OCI-LY7 (cell line): ENCODE results near the gene UBA7. TPM values are rescaled to one million over a fixed set of nuclear protein-coding genes. Genes with fewer than 3 reads are reported as not detected.

Source experiments
- BruUV-seq: library from RNA; stranded (reverse); fragments of 400-500 nt; replicated peaks from 2 replicates; lab custom pipeline; 2021; lab: Mats Ljungman, UMichigan
- CTCF ChIA-PET: fragments of 300-600 bp; sonication (Branson Sonifier 250); formaldehyde crosslinking; loops from one replicate; lab custom pipeline; 2022; ENCODE audit warnings: antibody characterized with exemption; ENCODE audit not compliant: unreplicated experiment; lab: Charles Lee
- POLR2A ChIA-PET: fragments of 300-600 bp; sonication (Branson Sonifier 250); formaldehyde crosslinking; loops from one replicate; lab custom pipeline; 2022; ENCODE audit warnings: antibody characterized with exemption; lab: Charles Lee
- DNase-seq: peaks from one replicate; pipeline ENCODE4 v3.0.0-alpha.2; 2015; ENCODE audit warnings: low spot score
- H2AFZ ChIP-seq: fragments of 200-600 bp; sonication (generic), shearing (Covaris generic); 2 replicates; pipeline ENCODE4 v1.6.1; 2014; ENCODE audit warnings: mild to moderate bottlenecking, antibody characterized with exemption, low read length, moderate library complexity
- H3K27ac ChIP-seq: fragments of 200-600 bp; sonication (generic); 2 replicates; pipeline ENCODE4 v1.5.1; 2014; ENCODE audit warnings: mixed run types, low read depth, mild to moderate bottlenecking, moderate library complexity, low read length, inconsistent platforms; ENCODE audit not compliant: poor library complexity, severe bottlenecking
- H3K36me3 ChIP-seq: fragments of 200-600 bp; sonication (generic); 2 replicates; pipeline ENCODE4 v1.6.1; 2014; ENCODE audit warnings: mild to moderate bottlenecking, antibody characterized with exemption, low read length, moderate library complexity, mixed read lengths; ENCODE audit not compliant: insufficient read depth
- H3K4me1 ChIP-seq: fragments of 200-600 bp; sonication (generic); 2 replicates; pipeline ENCODE4 v1.5.1; 2014; ENCODE audit warnings: mild to moderate bottlenecking, low read length; ENCODE audit not compliant: insufficient read depth, poor library complexity, severe bottlenecking
- H3K4me2 ChIP-seq: fragments of 200-600 bp; sonication (generic); 2 replicates; pipeline ENCODE4 v1.6.1; 2014; ENCODE audit warnings: mild to moderate bottlenecking, low read length
- H3K4me3 ChIP-seq: fragments of 200-600 bp; sonication (generic); 2 replicates; pipeline ENCODE4 v1.5.1; 2014; ENCODE audit warnings: mild to moderate bottlenecking, low read depth, low read length; ENCODE audit not compliant: poor library complexity, severe bottlenecking
- H3K79me2 ChIP-seq: fragments of 200-600 bp; sonication (generic); 2 replicates; pipeline ENCODE4 v1.6.1; 2016; ENCODE audit warnings: low read depth, mild to moderate bottlenecking, low read length, moderate library complexity, mixed read lengths; ENCODE audit not compliant: insufficient read depth
- H3K9me2 ChIP-seq: fragments of 200-600 bp; sonication (generic); 2 replicates; pipeline ENCODE4 v1.6.1; 2016; ENCODE audit warnings: mild to moderate bottlenecking, low read length, mixed read lengths; ENCODE audit not compliant: insufficient read depth
- H3K9me3 ChIP-seq: fragments of 200-600 bp; sonication (generic); 2 replicates; pipeline ENCODE4 v1.6.1; 2014; ENCODE audit warnings: mild to moderate bottlenecking, mixed run types, low read length, mixed read lengths
- H4K20me1 ChIP-seq: fragments of 200-600 bp; sonication (generic); 2 replicates; pipeline ENCODE4 v1.6.1; 2014; ENCODE audit warnings: mild to moderate bottlenecking, antibody characterized with exemption, low read length, moderate library complexity, mixed read lengths; ENCODE audit not compliant: insufficient read depth
- CTCF ChIP-seq: fragments of 200-600 bp; sonication (generic); conservative IDR thresholded peaks from 2 replicates; pipeline ENCODE4 v1.5.1; 2014; ENCODE audit warnings: mild to moderate bottlenecking, antibody characterized with exemption, low read length, moderate library complexity, mixed read lengths
- EZH2phosphoT487 ChIP-seq: fragments of 200-600 bp; sonication (generic); IDR thresholded peaks from 2 replicates; pipeline ENCODE4 v1.6.1; 2018; ENCODE audit warnings: low read depth, borderline replicate concordance, mild to moderate bottlenecking, mixed run types, antibody characterized with exemption, low read length, moderate library complexity, mixed read lengths
- intact Hi-C: fragments of 100-400 bp; cut with micrococcal nuclease; formaldehyde crosslinking; loops from one replicate; pipeline ENCODE4 v1.10.0; 2022; ENCODE audit not compliant: unreplicated experiment
- total RNA-seq, 2 experiments: library from RNA; depleted of rRNA in 1 of 2; stranded (reverse); fragments of >200 nt in 1 of 2; shearing (Covaris generic) in 1 of 2; gene quantifications; 2 replicates each; pipeline ENCODE4 v1.2.3, GENCODE V29; 2014 to 2022

UBA7 gene
- total RNA-seq, 2 experiments from 2014 or later, result 14.2 to 18.1 TPM

GRCh38 chr3:49787182-49787464 lies 26.6 kb downstream of the UBA7 start:
- POLR2A ChIA-PET, result interaction anchor here (0.7 to 1.4 kb wide), 5 partner anchors 14 to 61 kb away, joined by 3 to 6 read pairs (median 3); partner anchors contain the start of gene INKA1
- Histone ChIP-seq H3K4me2 (peak overlapping the region; percentile 84), H4K20me1 (no peaks in the 10 kb centered on the region), H3K9me3 (no peaks in the 10 kb centered on the region), H3K27ac (no peak overlapping the region), H3K4me1 (peaks cover 32% of the 10 kb centered on the region), H3K9me2 (no peaks in the 10 kb centered on the region), H3K79me2 (peaks cover 18% of the 10 kb centered on the region; the same call in 1 of the 2 replicates), H2AFZ (peak overlapping the region; percentile 68; the same call in 1 of the 2 replicates), H3K36me3 (peaks cover 21% of the 10 kb centered on the region), H3K4me3 (peak overlapping the region; percentile 82)
- DNase-seq, result no peak
- TF ChIP-seq CTCF (no peak), EZH2phosphoT487 (no peak)
- CTCF ChIA-PET, result interaction anchor here (0.9 kb wide), 1 partner anchor 19 kb away, joined by 5 read pairs; no protein-coding TSS in a partner anchor
- TSS peak; percentile 98 for BruUV-seq
- intact Hi-C loops, result loop anchor here (2.0 kb wide), 1 partner anchor 62 kb away; no protein-coding TSS in a partner anchor

- H3K79me2 ChIP-seq, result peaks cover 19% of the 10 kb centered on the region; the same call in 1 of the 2 replicates
- TF ChIP-seq EZH2phosphoT487 (no peak), CTCF (no peak)
- H2AFZ ChIP-seq, result peak within 1 kb of the TSS; percentile 68
- DNase-seq, result peak; percentile 100
- ChIA-PET CTCF (no interaction called here), POLR2A (interaction anchor here (0.7 to 1.4 kb wide), 5 partner anchors 15 to 740 kb away, joined by 3 to 4 read pairs (median 3); partner anchors contain the start of gene INKA1)
- H3K9me3 ChIP-seq, result no peaks in the 10 kb centered on the region
- H3K4me2 ChIP-seq, result peak within 1 kb of the TSS; percentile 84
- peaks cover 21% of the 10 kb centered on the region for H3K36me3 ChIP-seq
- H3K4me3 ChIP-seq, result peak within 1 kb of the TSS; percentile 82
- no TSS peak for BruUV-seq
- H3K4me1 ChIP-seq, result peaks cover 32% of the 10 kb centered on the region
- no peaks in the 10 kb centered on the region for H4K20me1 ChIP-seq
- intact Hi-C loops, result loop anchor here (2.0 kb wide), 1 partner anchor 62 kb away; no protein-coding TSS in a partner anchor
- no peaks in the 10 kb centered on the region for H3K9me2 ChIP-seq
- peak within 1 kb of the TSS; percentile 14 for H3K27ac ChIP-seq
Measured at GRCh38 chr3:49786357-49787181, 27.2 kb downstream of the UBA7 start, which contains the start of gene IP6K1. TSS of gene IP6K1 (minus strand) at chr3:49786542. CDS start at chr3:49748040, 38,502 bp downstream.
